ENCODE measurements around the gene KRT77.
"Not testable (repeated sequence)": the region's sequence is repeated elsewhere in the genome, so short reads cannot be mapped to it uniquely, and the experiment has no call there.

The KRT77 gene

GRCh38 chr12:52675301-52675701 lies 28.0 kb downstream of the KRT77 start:
- no peak for DNase-seq (ENCODE audit: low spot score)

GRCh38 chr12:52674433-52674775 lies 28.9 kb downstream of the KRT77 start:
- no peak for DNase-seq (ENCODE audit: low spot score)

- DNase-seq (ENCODE audit: low spot score) = no peak
Observed at GRCh38 chr12:52673713-52674432, 29.5 kb downstream of the KRT77 start.

- DNase-seq (ENCODE audit: low spot score) = no peak
Observed at GRCh38 chr12:52673217-52673616, 30.1 kb downstream of the KRT77 start.

- no peak for DNase-seq (ENCODE audit: low spot score)
Observed at GRCh38 chr12:52672321-52672933, 30.9 kb downstream of the KRT77 start.

GRCh38 chr12:52670961-52671360 lies 32.4 kb downstream of the KRT77 start:
- no peak for DNase-seq (ENCODE audit: low spot score)

- no peak for DNase-seq (ENCODE audit: low spot score)
Observed at GRCh38 chr12:52670506-52670905, 32.8 kb downstream of the KRT77 start.

- not testable (repeated sequence) for DNase-seq (ENCODE audit: low spot score)
Observed at GRCh38 chr12:52669941-52670340, 33.4 kb downstream of the KRT77 start.

- DNase-seq (ENCODE audit: low spot score) = no peak
Observed at GRCh38 chr12:52669426-52669825, 33.9 kb downstream of the KRT77 start.

GRCh38 chr12:52667931-52668330 lies 35.4 kb downstream of the KRT77 start:
- DNase-seq (ENCODE audit: low spot score) = no peak

GRCh38 chr12:52667509-52667908 lies 35.8 kb downstream of the KRT77 start:
- DNase-seq (ENCODE audit: low spot score) = no peak

- DNase-seq (ENCODE audit: low spot score) = no peak
Observed at GRCh38 chr12:52666471-52666870, 36.9 kb downstream of the KRT77 start.

GRCh38 chr12:52663420-52663819 lies 39.9 kb downstream of the KRT77 start:
- DNase-seq (ENCODE audit: low spot score) = no peak

- DNase-seq (ENCODE audit: low spot score) = no peak
Observed at GRCh38 chr12:52662918-52663229, 40.5 kb downstream of the KRT77 start.

- no peak for DNase-seq (ENCODE audit: low spot score)
Observed at GRCh38 chr12:52662093-52662917, 41.0 kb downstream of the KRT77 start.

GRCh38 chr12:52661668-52662067 lies 41.7 kb downstream of the KRT77 start:
- no peak for DNase-seq (ENCODE audit: low spot score)

- DNase-seq (ENCODE audit: low spot score) = no peak
Observed at GRCh38 chr12:52660934-52661499, 42.3 kb downstream of the KRT77 start.

GRCh38 chr12:52659951-52660350 lies 43.4 kb downstream of the KRT77 start:
- no peak for DNase-seq (ENCODE audit: low spot score)

GRCh38 chr12:52659395-52659794 lies 43.9 kb downstream of the KRT77 start:
- DNase-seq (ENCODE audit: low spot score) = no peak

GRCh38 chr12:52658196-52658595 lies 45.1 kb downstream of the KRT77 start:
- no peak for DNase-seq (ENCODE audit: low spot score)

GRCh38 chr12:52657250-52657902 lies 45.9 kb downstream of the KRT77 start:
- no peak for DNase-seq (ENCODE audit: low spot score)

GRCh38 chr12:52656616-52657015 lies 46.7 kb downstream of the KRT77 start:
- DNase-seq (ENCODE audit: low spot score) = no peak
